Regular cardiac myocyte (primary cell): Measurements from ENCODE around the gene VPS35. TPM values are rescaled to one million over a fixed set of nuclear protein-coding genes. Genes with fewer than 3 reads are reported as not detected.

Experiments used
- total RNA-seq: library from RNA; depleted of rRNA; stranded (reverse); fragments of >200 nt; gene quantifications from 2 replicates; pipeline ENCODE4 v1.2.3, GENCODE V29; 2014

The VPS35 gene
- 144 and 158 TPM in 2 replicates for total RNA-seq

DNA sequence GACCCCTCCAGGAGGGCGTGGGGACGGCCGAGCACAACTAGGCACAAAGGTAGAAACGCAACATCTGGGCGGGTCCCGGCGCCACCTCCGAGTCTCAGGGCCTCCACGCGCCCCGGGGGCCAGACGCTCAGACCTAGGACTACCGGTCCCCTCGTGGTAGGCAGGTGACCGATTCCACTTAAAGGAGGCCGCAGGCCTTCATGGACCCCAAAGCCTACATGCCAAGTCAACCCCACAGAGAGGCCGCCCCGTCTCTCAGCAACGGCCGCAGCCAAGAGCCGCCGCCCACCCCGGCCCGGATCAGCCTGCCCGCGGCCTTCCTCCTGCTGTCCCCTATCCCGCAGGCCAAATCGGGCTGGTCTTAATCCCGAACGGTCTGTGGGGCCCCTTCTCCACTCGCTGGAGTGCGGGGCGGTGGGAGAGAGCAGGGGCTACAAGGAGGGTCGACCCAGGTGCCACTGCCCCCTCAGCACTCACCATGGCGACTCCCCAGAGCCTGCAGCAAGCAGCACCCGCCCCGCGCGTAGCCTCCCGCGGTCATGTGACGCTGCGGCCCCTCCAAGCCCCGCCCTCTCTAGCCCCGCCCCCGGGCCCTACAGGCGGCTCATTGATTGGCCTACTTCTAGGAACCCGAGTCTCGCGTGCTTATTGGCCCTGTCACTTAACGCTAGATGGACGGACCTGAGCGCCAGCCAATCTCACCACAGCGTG is at the start of gene VPS35:
Gene VPS35, minus strand, starts transcription at position 525 of the 711 bp plus-strand sequence. Its CDS starts 45 bp downstream, at position 480.

DNA sequence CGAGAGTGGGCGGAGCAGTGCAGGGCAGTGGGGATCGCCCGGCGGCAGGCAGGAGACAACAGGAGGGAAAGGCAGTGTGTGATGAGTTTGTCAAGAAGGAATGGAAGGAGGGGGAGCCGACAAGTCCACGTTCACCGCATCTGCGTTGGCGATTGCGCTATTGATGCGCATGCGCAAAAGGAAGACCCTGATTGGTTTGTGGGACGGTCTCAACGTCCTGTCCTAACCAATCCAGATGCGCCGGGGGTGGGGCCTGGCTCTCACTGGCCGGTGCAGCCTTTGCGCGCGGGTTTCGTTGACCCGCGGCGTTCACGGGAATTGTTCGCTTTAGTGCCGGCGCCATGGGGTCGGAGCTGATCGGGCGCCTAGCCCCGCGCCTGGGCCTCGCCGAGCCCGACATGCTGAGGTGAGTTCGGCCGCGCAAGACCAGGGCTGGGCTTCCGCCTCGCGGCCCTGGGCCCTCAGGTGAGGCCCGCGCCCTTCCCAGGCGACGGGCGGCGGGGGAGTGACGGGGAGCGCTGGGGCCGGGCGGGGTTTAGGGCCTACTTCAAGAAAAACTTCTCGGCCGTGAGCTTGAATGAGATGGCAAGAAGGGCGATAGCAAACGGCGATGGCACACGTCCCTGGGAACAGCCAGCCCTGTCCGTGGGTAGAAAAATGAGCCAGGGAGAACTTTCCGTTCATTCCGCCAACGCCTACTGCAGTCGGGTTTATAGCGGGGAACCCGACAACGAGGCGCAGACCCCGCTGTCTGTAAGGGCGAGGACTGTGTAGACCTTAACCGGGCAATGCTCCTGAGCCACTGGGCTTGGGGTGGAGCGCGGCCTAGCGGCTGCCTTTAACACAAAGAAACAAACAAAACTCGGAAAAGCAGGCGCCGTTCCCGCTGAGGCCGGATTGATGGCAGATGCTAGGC is 645 bp upstream of the VPS35 start, which contains the start of gene ORC6:
Gene ORC6, plus strand, starts transcription at position 295 of the 916 bp plus-strand sequence. Its CDS starts 47 bp downstream, at position 342.

DNA sequence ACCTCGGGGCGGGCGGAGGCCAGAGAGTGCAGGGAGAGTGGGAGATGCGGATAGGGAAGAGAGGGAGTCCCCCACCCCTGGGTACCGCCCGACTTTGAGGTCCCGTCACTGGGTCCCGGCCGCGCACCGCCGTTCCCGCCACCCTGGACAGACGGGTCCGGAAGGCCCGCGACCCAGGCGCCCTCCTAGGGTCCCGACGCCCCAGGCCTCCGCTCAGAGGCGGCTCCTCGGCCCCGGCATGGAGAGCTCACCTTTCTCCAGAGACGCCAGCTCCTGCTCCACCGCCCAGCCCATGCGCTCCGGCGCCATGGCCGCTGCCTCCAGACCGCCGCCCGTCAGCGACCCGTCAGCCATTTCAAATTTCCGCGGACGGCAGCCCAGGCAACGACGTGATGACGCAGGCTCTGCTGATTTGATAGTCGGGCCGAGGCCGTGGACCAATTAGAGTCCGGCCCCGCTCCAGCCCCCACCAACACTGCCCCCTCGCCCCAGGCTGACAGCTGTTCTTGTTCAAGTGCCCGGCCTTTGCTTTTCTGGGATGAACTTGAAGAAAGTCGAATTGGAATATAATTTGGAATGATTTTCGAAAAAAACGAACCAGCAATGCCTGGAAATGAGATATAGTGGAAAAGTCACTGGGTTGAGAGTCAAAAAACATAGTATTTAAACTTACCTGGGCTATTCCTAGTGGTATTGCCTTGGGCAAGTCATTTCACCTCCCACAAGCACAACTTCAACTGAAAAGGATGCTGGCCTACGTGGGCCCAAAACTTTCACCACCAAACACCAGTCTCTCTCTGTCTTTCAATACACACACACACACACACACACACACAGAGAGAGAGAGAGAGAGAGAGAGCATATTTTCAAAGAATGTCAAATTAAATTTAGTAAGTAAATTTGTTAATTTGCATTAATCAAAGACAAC is 67.7 kb downstream of the VPS35 start, which contains the start of gene SHCBP1:
Gene SHCBP1, minus strand, starts transcription at position 374 of the 928 bp plus-strand sequence. Its CDS starts 20 bp downstream, at position 354.

Other genes with a start within 250 kb of the VPS35 start
- gene SHCBP1, start 67.8 kb downstream of the VPS35 start, total RNA-seq = 5.6 and 77.5 TPM in 2 replicates
- gene ORC6, start 481 bp upstream of the VPS35 start, total RNA-seq = 3.4 and 20.7 TPM in 2 replicates
- 0.19 and 0.56 TPM in 2 replicates for gene MYLK3, start 59.2 kb upstream of the VPS35 start, total RNA-seq
- gene C16orf87, start 142.0 kb upstream of the VPS35 start, total RNA-seq = 12.3 and 13.0 TPM in 2 replicates
- 17.2 and 17.4 TPM in 2 replicates for gene GPT2, start 195.2 kb upstream of the VPS35 start, total RNA-seq